A549 (cell line): Measurements from ENCODE around the gene TBX6.

Experiments used
- CTCF ChIP-seq: fragments of >200 bp; sonication (Bioruptor Twin); formaldehyde crosslinking; IDR thresholded peaks from 3 replicates; pipeline ENCODE4 v1.5.1; 2016
- EP300 ChIP-seq, 2 experiments: fragments of >200 bp; sonication (Bioruptor Twin); formaldehyde crosslinking; IDR thresholded peaks; 2 replicates in 1 of 2; 3 replicates in 1 of 2; pipeline ENCODE4 v1.6.1; 2016 to 2017
- JUN ChIP-seq, 2 experiments: fragments of >200 bp; sonication (Bioruptor Twin); formaldehyde crosslinking; IDR thresholded peaks; 2 replicates in 1 of 2; 3 replicates in 1 of 2; pipeline ENCODE4 v1.6.1; 2016 to 2017
- MAFK ChIP-seq: fragments of 450-650 bp; IDR thresholded peaks from 2 replicates; pipeline ENCODE4 v1.6.1; 2014; ENCODE audit not compliant: partially characterized antibody
- NPAS2 ChIP-seq: fragments of 250-450 bp; sonication (Bioruptor Pico); IDR thresholded peaks from 2 replicates; pipeline ENCODE4 v1.8.0; 2022; ENCODE audit warnings: mild to moderate bottlenecking, moderate library complexity, borderline replicate concordance
- RFX5 ChIP-seq: fragments of 450-650 bp; IDR thresholded peaks from 2 replicates; pipeline ENCODE4 v1.7.1; 2014; ENCODE audit warnings: antibody characterized with exemption, mild to moderate bottlenecking, moderate library complexity
- SMC3 ChIP-seq: fragments of >200 bp; sonication (Bioruptor Twin); formaldehyde crosslinking; IDR thresholded peaks from 3 replicates; pipeline ENCODE4 v1.6.1; 2018; ENCODE audit warnings: inconsistent platforms

- TF ChIP-seq CTCF (peak; percentile 72), NPAS2 (CRISPR knock-in tag) (no peak), RFX5 (no peak), MAFK (no peak), JUN (IDR thresholded peaks at IDR 0.05) (no peak), SMC3 (peak; percentile 58), EP300 (IDR thresholded peaks at IDR 0.05) (no peak)
Measured at GRCh38 chr16:30041841-30042240, 49.9 kb downstream of the TBX6 start.
